Liver (tissue), 9 donors: ENCODE measurements around the gene UNC5B. TPM values are rescaled to one million over a fixed set of nuclear protein-coding genes. Genes with fewer than 3 reads are reported as not detected.

ENCODE experiments used
- DNase-seq: peaks from one replicate; pipeline ENCODE4 v3.0.0-alpha.2; 2017; ENCODE audit warnings: low spot score
- H3K27ac ChIP-seq, 2 donors: one replicate each; pipeline ENCODE4 v1.7.0; 2013; ENCODE audit warnings: inconsistent platforms in 2 of 2, low read length in 2 of 2, control low read depth in 1 of 2, low read depth in 1 of 2, mild to moderate bottlenecking in 1 of 2
- H3K27me3 ChIP-seq, 4 donors: one replicate each; pipeline versions ENCODE4 v1.6.1 to v1.7.0; 2013; ENCODE audit warnings: low read length in 3 of 4, inconsistent platforms in 1 of 4, mild to moderate bottlenecking in 1 of 4, moderate library complexity in 1 of 4; ENCODE audit not compliant: control insufficient read depth in 4 of 4, insufficient read depth in 4 of 4
- H3K36me3 ChIP-seq, 4 donors: one replicate each; pipeline versions ENCODE4 v1.6.1 to v1.7.0; 2013; ENCODE audit warnings: low read length in 3 of 4, mild to moderate bottlenecking in 3 of 4, low read depth in 1 of 4, moderate library complexity in 1 of 4; ENCODE audit not compliant: control insufficient read depth in 4 of 4, insufficient read depth in 3 of 4
- H3K4me1 ChIP-seq, 4 donors: one replicate each; pipeline versions ENCODE4 v1.6.1 to v1.7.0; 2013; ENCODE audit warnings: low read length in 3 of 4, mild to moderate bottlenecking in 3 of 4, moderate library complexity in 1 of 4; ENCODE audit not compliant: control insufficient read depth in 4 of 4, insufficient read depth in 4 of 4
- H3K4me3 ChIP-seq, 3 donors: one replicate each; pipeline versions ENCODE4 v1.6.1 to v1.7.0; 2013; ENCODE audit warnings: low read length in 3 of 3, control low read depth in 1 of 3, low read depth in 1 of 3, mild to moderate bottlenecking in 1 of 3
- H3K9ac ChIP-seq, 2 donors: one replicate each; pipeline ENCODE4 v1.7.0; 2013; ENCODE audit warnings: low read length in 2 of 2, mild to moderate bottlenecking in 2 of 2, moderate library complexity in 2 of 2, control low read depth in 1 of 2, low read depth in 1 of 2
- H3K9me3 ChIP-seq, 4 donors: one replicate each; pipeline versions ENCODE4 v1.6.1 to v1.7.0; 2013; ENCODE audit warnings: low read length in 3 of 4; ENCODE audit not compliant: control insufficient read depth in 4 of 4
- ATF3 ChIP-seq: IDR thresholded peaks from 2 replicates; pipeline ENCODE4 v1.6.1; 2016; ENCODE audit warnings: antibody characterized with exemption
- CTCF ChIP-seq: fragments of 150-350 bp; IDR thresholded peaks from 2 replicates; pipeline ENCODE4 v1.5.1; 2017; ENCODE audit warnings: improper control_type of control experiment, low read depth, low read length; ENCODE audit not compliant: missing input control
- EGR1 ChIP-seq, 2 donors: IDR thresholded peaks; 2 replicates each; pipeline ENCODE4 v1.6.1; 2016 to 2018; ENCODE audit warnings: antibody characterized with exemption in 2 of 2, low read depth in 2 of 2
- FOXA1 ChIP-seq: IDR thresholded peaks from 2 replicates; pipeline ENCODE4 v1.6.1; 2016; ENCODE audit warnings: antibody characterized with exemption
- FOXA2 ChIP-seq: IDR thresholded peaks from 2 replicates; pipeline ENCODE4 v1.6.1; 2016; ENCODE audit warnings: antibody characterized with exemption
- GABPA ChIP-seq, 2 donors: IDR thresholded peaks in 1 of 2; conservative IDR thresholded peaks in 1 of 2; 2 replicates each; pipeline ENCODE4 v1.6.1; 2016; ENCODE audit warnings: antibody characterized with exemption in 2 of 2, mild to moderate bottlenecking in 1 of 2, moderate library complexity in 1 of 2
- HNF4A ChIP-seq, 2 donors: conservative IDR thresholded peaks; 2 replicates each; pipeline ENCODE4 v1.6.1; 2016; ENCODE audit warnings: antibody characterized with exemption in 2 of 2, mild to moderate bottlenecking in 2 of 2
- HNF4G ChIP-seq: IDR thresholded peaks from 2 replicates; pipeline ENCODE4 v1.6.1; 2016; ENCODE audit warnings: antibody characterized with exemption
- JUND ChIP-seq, 2 donors: IDR thresholded peaks; 2 replicates each; pipeline ENCODE4 v1.6.1; 2016; ENCODE audit warnings: antibody characterized with exemption in 2 of 2
- MAX ChIP-seq: IDR thresholded peaks from 2 replicates; pipeline ENCODE4 v1.6.1; 2016; ENCODE audit warnings: antibody characterized with exemption
- NR2F2 ChIP-seq: IDR thresholded peaks from 2 replicates; pipeline ENCODE4 v1.6.1; 2016; ENCODE audit warnings: antibody characterized with exemption
- RAD21 ChIP-seq, 2 donors: IDR thresholded peaks; 2 replicates each; pipeline ENCODE4 v1.6.1; 2016; ENCODE audit warnings: antibody characterized with exemption in 2 of 2, mild to moderate bottlenecking in 2 of 2
- REST ChIP-seq: IDR thresholded peaks from 2 replicates; pipeline ENCODE4 v1.6.1; 2016; ENCODE audit warnings: antibody characterized with exemption, mild to moderate bottlenecking
- RXRA ChIP-seq, 2 donors: IDR thresholded peaks; 2 replicates each; pipeline ENCODE4 v1.6.1; 2017 to 2018; ENCODE audit warnings: antibody characterized with exemption in 2 of 2, mild to moderate bottlenecking in 1 of 2
- SP1 ChIP-seq: IDR thresholded peaks from 2 replicates; pipeline ENCODE4 v1.6.1; 2018; ENCODE audit warnings: antibody characterized with exemption, mild to moderate bottlenecking
- TAF1 ChIP-seq: conservative IDR thresholded peaks from 2 replicates; pipeline ENCODE4 v1.6.1; 2016; ENCODE audit warnings: antibody characterized with exemption, mild to moderate bottlenecking
- YY1 ChIP-seq: IDR thresholded peaks from 2 replicates; pipeline ENCODE4 v1.6.1; 2016; ENCODE audit warnings: antibody characterized with exemption, mild to moderate bottlenecking
- ZBTB33 ChIP-seq: IDR thresholded peaks from 2 replicates; pipeline ENCODE4 v1.6.1; 2016; ENCODE audit warnings: antibody characterized with exemption
- WGBS: extraction: QIAGEN DNeasy Blood & Tissue Kit; methylation state at CpG from one replicate; pipeline ENCODE4 v1.1.7; 2013; 5-methylcytosine and 5-hydroxymethylcytosine counted together
- polyA plus RNA-seq, 2 donors: library from polyadenylated mRNA; stranded (reverse) in 1 of 2; unstranded in 1 of 2; fragments of 200-250 nt in 1 of 2; fragments of >200 nt in 1 of 2; fragmentation: Nextera tagmentation in 1 of 2; extraction: Ambion mirVana in 1 of 2; gene quantifications; one replicate each; pipeline versions ENCODE4 v1.2.1 to v1.2.3, GENCODE V29; 2013 to 2015
- total RNA-seq, 2 donors: library from RNA; depleted of rRNA; stranded (reverse); fragments of >200 nt; gene quantifications; one replicate each; pipeline ENCODE4 v1.2.3, GENCODE V29; 2014
- donor health status: healthy.
- donor health status: healthy.
- donor health status: healthy.
- donor health status: healthy.
- donor health status: healthy.

UNC5B gene
- total and polyA plus RNA-seq, 4 donors = 0.56 to 1.8 (median 1.3) TPM

- WGBS = 30% methylated on average over 8 of the region's 8 CpGs
- Histone ChIP-seq H3K9ac (no peak overlapping the region), H3K27ac (peak overlapping the region in 1 of 2 donors; percentile 32), H3K4me3 (peak overlapping the region; percentile 30 to 61 (median 59)), H3K36me3 (no peaks in the 10 kb centered on the region), H3K27me3 (peaks cover 0 to 3% (median 2%) of the 10 kb centered on the region in 4 donors), H3K4me1 (peaks cover 16 to 30% (median 22%) of the 10 kb centered on the region in 4 donors), H3K9me3 (no peaks in the 10 kb centered on the region)
- DNase-seq = no peak
- TF ChIP-seq FOXA2 = no peak
- no peak for TF ChIP-seq TAF1
- TF ChIP-seq RXRA (IDR thresholded peaks at IDR 0.05) = no peak
- TF ChIP-seq FOXA1 = no peak
- no peak for TF ChIP-seq NR2F2
- no peak for TF ChIP-seq CTCF
- no peak for TF ChIP-seq MAX
- TF ChIP-seq HNF4G = no peak
- no peak for TF ChIP-seq SP1
- no peak for TF ChIP-seq REST
- no peak for TF ChIP-seq RAD21 (IDR thresholded peaks at IDR 0.05)
- TF ChIP-seq EGR1 (IDR thresholded peaks at IDR 0.05; ENCODE audit: low read depth in 2 of 2) = no peak
- TF ChIP-seq YY1 = no peak
- no peak for TF ChIP-seq JUND (IDR thresholded peaks at IDR 0.05)
- TF ChIP-seq GABPA (IDR thresholded peaks at IDR 0.05 in 1 of 2, conservative IDR thresholded peaks at IDR 0.05 in 1 of 2) = no peak
- TF ChIP-seq ZBTB33 = no peak
- TF ChIP-seq HNF4A (conservative IDR thresholded peaks at IDR 0.05) = no peak
- no peak for TF ChIP-seq ATF3
These were observed 4.4 kb downstream of the UNC5B start for GRCh38 chr10:71216751-71217265.
